GM21515 (cell line): ENCODE data around the gene NHEJ1.

Source experiments
- ATAC-seq: cut with Tn5 transposase; IDR thresholded peaks from one replicate; pipeline ENCODE4 v1.9.1; 2021; ENCODE audit not compliant: unreplicated experiment

The NHEJ1 gene

DNA sequence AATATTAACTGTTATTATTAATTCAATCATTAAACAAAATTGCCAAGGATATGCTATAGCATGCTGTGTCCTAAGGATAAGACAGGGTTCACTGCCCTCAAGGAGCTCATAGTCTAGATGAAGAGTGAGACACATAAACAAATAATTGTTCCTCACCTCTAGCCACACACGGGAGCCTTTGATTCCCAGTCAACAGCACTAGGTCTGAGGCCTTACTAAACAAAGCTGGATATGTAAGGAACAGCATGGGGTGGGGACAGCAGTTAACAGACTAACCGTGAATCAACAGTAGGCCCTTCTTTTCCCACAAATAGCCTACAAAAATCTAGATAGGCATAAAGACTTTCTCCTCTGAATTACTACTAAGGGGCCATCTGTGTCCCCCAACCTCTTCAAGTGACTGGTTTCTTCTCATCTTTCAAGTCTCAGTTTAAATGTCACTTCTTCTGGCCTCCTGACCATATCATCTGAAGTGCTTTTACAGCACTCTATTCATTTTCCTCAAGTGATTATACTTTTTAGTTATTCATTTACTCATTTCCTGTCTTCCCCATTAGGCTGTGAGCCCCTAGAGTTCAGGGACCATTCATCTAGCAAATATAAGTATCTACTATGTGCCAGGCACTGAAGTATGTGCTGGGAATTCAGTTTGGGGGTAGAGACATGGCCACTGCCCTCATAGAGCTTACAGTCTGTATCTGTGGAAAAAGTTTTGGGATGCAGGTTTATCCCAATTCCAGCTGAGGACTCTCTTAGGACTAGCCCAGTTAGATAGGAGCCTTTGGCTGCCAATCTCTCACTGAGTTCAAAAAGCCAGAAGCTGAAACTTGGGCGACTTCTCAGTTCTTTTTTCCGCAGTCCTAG lies 69.9 kb downstream of the NHEJ1 start:
- ATAC-seq: no peak

DNA sequence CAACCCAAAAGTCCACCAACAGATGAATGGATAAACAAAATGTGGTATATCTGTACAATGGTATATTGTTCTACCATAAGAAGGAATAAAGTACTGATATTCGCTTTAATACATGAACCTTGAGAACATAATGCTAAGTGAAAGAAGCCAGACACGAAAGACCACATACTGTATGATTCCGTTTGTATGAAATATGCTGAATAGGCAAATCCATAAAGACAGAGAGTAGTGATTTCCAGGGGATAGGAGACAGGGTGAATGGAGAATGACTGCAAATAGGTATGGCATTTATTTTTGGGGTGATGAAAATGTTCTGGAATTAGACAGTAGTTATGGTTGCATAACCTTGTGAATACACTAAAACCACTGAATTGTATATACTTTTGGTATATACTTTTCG lies 71.3 kb downstream of the NHEJ1 start:
- no peak for ATAC-seq

DNA sequence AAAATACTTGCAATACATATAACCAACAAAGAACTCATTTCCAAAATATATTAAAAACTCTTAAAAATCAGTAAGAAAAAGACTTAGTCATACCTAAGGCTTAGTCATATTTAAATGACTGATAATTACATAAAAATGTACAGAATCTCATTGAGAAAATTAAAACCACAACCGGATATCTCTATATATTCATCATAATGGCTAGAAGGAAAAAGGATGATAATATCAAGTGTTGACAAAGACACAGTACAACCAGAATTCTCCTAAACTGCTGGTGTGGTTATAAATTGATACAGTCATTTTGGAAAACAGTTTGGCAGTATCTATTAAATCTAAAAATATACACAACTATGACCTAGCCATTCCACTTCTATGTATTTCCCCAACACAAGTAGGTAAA lies 72.8 kb downstream of the NHEJ1 start:
- ATAC-seq: no peak

DNA sequence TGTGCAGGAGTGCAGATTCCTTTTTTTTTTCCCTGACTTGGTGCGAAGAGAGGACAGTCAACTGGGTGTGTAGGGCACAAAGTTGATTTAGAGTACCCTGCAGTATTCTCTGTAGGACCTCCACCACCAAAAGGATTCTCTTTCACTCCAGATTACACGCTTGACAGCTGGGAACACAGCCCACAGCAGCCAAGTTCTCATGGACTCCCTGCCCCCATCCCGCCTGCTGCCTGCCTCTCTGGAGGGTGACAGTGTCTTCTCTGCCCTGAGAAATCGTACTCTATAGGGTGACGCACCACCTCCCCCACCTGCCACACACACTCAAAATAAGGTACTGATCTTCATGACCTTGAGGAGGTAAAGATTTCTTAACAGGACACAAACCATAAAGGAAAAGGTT lies 73.3 kb downstream of the NHEJ1 start:
- no peak for ATAC-seq

DNA sequence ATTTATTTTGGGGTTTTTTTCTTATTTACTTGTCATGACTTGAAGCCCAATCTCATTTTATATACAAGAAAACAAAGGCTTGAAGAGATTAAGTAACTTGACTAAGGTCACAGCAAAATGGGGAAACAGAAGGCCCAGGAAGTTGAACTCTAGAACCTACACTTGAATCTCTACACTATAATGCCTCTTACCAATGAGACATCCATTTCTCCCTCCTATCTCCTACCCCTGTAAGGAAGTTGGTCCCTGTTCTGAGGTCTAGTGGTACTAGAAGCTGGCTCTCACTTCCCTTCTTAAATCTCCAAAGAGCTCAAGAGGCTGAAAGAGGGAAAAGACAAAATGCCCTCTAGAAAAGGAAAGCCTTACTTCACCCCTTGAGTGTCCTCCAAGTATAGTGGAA lies 74.4 kb downstream of the NHEJ1 start:
- no peak for ATAC-seq

DNA sequence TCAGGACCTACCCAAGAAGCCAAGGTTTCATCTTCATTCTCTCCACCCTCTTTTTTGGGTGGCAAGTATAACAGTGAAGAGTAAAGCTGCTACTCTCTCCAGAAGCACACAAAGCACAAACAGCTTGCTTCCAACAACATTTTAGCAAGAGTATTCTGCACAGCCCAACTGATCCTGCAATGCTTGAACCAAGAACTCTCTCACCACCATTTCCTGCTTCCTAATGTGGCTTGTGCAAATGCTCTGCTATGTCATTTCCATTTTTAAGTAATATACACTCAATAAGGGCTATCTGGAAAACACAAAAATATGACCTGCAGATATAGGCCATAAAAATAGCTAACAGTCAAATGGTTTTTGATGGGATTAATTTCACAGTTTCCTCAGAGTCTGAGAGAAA lies 75.8 kb downstream of the NHEJ1 start:
- ATAC-seq: no peak

DNA sequence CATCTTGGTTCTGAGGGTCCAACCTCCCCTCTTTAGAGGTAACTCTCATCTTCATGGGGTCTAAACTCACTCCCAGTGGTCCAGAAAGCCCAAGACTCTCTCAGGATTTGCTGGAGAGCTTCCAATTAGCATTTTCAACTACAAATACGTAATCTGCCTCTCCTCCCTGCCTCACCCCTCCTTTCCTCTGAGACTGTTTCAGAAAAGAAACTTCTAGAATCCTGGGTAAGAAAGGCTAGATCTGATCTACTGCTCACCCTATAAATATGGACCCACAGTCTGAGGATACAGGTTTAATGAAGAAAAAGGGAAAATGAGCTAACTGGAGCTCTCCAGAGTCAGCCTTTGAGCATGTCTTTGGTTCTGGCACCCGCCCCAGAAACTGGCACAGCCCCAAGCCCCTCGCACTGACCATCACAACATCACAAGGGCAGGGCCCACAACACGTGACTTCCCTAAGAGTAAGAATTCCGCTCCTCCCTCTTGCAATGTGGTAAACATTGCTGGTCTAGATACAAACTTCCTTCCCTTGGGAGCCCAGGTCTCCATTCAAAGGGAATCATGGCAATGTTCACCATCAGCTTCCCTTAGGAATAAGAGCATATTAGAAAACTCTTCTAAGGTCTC lies 78.2 kb downstream of the NHEJ1 start:
- ATAC-seq: no peak

DNA sequence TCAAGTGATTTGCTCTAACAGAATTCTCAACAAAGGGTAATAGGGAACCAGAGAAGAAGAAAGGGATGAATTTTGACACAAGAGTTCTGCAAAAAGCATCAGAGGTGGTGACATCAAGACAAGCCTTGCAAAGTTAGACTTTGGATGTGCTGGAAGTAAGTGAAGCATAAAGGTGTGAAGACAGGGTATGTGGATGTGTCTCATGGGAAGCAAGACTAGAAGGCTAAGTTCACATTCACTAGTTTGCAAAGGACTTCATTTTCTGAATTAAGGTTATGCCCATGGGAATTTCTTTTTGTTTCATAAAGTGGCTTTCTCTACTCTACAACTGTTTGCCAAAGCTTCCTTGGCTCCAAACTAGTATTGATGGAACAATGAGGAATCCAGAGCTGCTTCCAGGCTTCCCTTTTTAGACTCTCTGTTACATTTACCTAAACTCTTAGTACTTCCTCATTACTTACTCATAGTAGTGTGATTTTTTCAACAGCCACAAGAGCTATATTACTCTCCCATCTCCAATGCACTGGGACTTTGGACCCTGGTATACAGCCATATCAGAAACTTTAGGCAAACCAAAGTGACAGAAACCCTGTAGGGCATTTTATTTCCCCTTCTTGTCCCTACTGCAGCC lies 78.8 kb downstream of the NHEJ1 start:
- no peak for ATAC-seq

DNA sequence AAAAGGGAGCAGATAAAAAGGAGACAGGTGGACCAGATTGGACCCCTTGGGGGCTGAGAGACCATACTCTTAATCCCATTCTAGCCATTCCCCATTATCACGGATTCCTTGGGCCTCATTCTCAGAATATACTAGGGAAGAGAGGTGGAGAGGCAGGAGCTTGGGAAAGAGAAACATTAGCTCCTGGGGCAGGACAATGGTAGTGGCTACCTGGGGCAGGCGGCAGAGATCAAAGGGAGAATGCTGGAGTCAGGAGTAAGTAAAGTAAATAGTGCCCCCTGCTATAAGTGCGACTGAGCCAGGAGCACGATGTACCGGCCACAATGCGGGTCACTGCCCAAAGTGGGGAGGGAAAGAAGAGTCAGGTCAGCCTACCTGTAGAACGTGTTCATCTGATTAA lies 79.5 kb downstream of the NHEJ1 start:
- ATAC-seq: no peak

DNA sequence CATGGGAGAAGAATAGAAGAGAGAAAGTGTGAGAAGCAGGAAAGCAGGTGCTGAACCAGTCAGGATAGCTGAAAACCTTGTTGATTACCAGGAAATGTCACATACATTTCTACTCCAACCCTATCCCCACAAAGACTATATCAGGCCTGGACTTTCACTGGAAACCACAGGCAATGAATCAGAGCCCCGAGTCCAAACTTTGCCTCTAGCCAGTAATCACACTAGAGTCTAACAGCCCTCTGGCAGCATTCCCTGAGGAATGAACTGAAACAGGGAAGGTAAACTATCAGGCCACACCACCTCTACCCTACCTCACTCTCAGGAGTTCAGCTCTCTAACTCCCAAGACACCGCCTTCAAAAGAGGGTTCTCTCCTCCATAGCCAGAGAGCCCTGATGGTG lies 81.2 kb downstream of the NHEJ1 start:
- no peak for ATAC-seq

DNA sequence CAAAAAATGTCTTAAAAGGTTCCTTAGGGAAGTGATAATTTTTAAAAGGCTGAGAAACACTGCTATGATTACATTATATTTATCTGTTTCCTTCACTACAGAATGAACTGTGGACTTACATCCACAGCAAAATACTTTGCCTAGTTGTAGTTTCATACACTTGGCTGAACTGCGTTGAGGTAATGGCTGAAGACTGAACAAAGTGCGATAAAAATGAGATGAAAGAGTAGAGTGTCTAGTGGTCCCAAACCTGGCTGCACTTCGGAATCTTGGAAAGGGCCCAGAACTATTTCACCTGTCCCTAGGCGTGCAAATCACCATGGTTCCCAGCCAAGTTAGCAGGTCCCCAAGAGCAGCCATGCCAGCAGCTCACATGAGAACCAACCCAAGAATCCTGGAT lies 81.7 kb downstream of the NHEJ1 start:
- ATAC-seq: no peak

DNA sequence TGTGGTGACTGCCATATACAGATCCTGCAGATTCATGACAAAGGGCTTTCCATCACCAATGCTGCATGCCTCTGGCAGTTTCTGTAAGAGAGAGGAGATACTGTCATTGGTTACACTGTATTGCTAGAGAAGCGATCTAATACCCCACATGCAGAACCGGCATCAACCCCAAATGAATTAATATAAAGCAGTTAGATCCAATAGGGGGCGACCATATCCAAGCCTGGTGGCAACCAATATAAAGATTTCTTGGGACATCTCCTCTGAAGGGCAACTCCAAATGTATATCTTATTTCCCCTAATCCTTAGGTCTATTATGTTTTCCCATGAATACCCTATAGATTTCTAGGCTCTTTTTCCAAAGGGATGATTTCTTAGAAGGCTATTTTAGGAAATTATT lies 82.5 kb downstream of the NHEJ1 start:
- no peak for ATAC-seq

DNA sequence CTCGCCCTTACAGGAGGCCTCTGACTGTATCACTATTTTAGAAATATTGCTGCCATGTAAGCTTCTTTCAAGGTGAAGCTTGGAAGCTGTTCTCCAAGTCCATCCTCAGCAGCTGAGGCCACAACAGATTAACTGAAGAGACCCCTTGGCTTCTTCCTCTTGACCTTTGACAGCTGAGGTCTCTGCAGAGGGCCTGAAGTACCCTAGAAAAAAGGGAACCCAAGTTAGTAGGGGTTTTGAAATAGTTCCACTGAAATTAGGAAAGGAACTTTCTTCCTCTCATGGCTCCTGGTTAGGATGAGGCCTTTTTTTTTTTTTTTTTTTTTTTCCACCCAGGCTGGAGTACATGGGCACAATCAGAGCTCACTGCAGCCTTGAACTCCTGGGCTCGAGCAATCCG lies 84.4 kb downstream of the NHEJ1 start:
- no peak for ATAC-seq

DNA sequence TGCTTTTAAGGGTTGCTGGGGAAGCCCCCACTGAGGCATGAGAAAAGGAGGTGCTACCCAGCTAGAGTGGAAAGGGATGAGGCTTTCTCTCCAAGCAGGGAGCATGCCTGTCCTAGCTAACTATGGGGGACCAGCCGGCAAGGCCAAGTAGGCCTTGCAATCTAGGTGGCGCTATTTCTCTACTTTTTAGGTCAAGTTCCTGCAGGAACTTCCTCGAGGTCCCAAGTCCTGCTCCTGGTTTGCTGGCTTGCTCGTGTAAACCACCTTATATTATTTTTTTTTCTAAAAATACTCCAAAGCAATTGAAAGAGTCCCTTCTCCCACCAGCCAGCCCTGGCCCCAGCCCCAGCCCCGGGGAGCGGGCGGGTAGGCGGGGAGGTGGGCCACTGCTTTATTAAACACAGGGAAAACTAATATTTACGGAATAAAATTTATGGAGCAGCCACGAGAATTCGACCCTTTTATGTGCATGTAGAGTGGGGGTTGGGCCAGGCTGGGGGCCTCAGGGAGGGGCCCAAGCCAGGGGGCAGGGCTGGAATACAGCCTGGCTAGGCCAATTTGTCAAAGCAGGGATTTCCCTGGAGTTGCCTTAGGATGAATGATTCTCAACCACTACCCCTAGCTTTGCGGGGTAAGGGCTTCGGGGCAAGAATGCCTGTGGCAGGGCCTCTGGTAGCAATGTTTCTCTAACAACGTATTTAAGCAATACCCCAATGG lies 87.0 kb downstream of the NHEJ1 start:
- ATAC-seq: no peak

DNA sequence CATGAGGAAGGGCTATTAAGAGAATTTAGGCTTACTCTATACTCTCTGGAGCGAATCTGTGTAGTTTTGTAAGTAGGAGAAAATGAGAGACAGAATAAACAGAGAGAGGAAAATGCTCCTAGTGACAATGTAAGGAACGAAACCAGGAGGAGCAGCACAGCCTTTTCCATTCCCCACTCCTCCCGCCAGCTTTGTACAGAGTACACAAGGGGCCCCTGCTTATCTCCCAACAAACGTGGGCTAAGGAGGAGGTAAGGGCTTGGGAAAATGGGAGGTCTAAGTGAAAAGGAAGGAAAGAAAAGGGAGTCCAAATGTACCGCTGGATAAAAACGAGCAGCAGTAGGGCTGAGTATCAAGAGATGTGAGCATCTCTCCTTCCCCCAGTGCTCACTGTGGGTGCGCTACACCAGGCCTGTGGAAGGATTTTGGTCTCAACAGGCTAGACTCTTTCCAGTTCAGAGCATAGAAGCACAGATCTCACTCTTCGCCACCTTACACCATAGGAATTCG lies 87.8 kb downstream of the NHEJ1 start:
- ATAC-seq: no peak

DNA sequence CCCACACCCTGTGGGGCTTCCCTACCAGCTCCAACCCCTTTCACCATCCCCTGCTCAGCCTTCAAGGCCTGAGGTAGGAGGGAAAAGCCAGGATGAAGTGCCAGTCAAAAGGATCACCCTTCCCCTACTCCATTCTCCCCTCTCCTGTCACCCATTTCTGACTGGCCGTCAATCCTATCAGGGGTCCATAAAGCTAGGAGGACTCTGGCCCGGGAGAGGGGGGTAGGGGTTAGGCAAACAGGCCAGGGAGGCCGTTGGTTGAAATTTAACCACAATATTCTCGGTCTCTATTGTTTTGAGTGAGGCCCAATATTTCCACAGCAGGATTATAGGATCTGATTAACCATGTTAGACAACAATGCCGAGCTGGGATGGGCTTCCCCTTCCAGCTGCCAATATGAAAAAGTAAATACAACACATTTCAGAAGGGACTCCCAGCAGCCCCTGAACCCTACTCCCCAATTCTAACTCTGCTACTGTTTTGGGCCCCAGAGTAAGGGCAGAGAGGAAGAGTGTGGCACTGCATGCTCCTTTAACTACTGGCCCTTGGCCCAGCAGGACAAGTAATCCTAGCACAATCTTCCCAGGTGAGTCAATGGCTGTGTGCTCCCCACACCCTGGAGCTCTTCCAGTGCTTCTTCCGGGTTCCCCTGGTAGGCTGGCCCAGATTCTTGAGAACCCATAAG lies 89.3 kb downstream of the NHEJ1 start:
- no peak for ATAC-seq

DNA sequence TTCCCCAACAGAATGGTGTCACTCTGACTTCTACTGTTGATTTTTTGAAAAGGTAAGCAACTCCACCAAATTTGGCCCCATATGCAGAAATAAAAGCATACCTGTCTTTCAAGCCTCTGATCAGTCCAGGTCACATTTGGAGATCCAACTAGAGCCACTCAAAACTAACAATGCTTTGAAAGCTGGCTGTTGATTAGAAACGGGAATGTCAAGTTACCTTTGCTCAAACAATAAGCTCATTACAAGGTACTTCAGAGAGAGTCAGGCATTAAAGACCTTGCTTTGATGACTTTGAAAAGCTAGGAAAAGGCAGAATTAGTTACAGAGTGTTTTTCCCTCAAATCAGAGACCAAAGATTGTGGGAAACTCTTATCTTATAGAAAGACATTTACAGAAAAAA lies 95.1 kb downstream of the NHEJ1 start:
- ATAC-seq: no peak

DNA sequence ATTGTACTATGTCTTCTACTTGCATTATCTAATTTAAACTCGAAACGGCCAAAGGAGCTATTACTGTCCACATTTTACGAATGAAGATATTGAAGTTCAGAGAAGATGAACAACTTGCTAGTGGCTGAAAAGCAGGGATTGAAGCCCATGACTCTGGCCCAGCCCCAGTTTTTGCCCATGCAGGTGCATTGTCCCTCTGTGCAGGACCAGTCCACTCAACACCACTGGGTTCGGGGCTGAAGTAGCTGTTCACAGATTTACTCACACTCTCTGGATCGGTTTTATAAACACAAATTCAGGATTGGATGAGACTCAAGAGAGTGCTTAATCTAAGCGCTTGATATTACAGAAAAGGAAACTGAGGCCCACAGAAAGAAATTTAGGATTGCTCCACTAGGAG lies 98.5 kb downstream of the NHEJ1 start:
- ATAC-seq: no peak

DNA sequence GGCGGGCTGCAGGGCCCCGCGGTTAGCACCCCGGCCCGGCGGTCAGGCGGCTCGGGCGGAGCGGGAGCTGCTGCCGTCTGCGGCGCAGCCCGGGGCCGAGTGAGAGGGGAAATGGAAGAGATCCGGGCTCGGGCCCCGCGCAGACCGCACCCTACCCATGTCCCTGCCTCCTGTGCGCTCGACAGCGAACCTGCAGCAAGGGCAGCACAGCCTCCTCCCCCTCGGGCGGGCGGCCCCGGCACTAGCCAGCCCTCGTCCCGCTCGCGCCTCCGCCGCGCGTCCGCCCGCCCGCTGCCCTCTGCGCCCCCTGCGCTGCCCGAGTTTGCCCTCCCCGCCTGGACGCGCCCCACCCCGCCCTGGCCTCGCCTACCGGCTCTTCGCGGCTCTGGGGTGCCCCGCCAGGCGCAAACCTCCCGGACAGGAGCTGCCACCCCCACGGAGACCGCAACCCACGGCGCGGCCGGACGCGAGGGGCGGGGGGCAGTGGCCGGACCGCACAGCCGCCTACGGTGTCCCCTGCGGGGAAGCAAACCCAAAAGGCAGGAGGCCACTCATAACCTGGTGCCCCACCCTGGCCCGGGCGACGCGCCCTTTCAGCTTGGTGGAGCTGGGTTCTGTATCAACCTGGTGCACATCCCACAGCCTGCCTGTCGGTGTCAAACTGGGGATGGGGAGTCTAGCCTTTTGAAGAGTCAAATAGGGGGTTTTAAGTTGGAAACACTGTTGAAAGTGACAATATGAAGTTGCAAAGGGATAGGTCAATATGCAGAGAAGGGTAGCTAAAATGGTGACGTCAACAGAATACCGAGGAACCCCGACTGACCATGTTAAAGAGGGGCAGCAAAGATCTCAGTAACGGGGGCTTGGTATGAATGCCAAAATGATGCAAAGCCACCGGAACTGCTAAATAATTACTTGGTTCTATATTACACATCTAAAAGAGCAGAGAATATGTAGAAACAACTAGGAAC lies 99.5 kb downstream of the NHEJ1 start, which contains the start of gene IHH:
TSS of gene IHH (minus strand) at position 101 of the 971 bp plus-strand sequence. CDS start 454 bp downstream, outside the sequence.
- ATAC-seq: no peak
